ENCODE measurements around the gene HOXB5. TPM values are rescaled to one million over a fixed set of nuclear protein-coding genes. Genes with fewer than 3 reads are reported as not detected.

Gene HOXB5
- total RNA-seq, 2 experiments from 2014 or later = not detected

DNA sequence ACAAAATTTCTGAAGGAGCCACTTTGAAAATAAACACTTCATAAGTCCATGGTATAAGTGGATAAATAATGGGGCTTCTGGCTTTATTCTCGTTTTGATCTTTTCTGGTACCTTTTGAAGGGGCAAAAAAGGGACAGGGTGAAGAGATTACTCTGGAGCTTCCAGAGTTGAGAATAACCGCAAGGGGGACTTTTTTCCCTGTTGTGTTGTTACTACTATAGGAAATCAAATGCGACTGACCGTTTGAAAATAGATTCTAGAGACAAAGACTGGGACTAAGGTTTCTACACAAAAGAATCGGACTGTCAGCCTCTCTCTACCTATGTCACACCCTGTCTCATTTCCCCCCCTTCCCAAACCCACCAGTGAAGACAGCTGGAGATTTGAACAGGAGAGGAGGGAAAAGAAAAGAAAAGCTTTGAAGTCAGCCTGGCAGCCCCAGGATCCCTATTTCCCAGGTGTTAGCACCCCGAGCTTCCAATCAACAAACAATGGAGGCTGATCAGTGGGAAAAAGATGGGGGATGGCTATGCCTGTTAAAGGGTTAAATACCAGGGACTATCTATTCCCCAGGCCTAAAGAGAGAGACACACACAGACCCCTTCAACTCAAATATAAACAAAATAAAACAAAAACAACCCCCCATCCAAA, 23.8 kb downstream of the HOXB5 start:
- Mint-ChIP-seq H3K27ac (no peak overlapping the region), H3K27me3 (peaks cover 26% of the 10 kb centered on the region), H3K4me3 (no peak overlapping the region), H3K4me1 (ENCODE audit: low read depth) (peaks cover 5% of the 10 kb centered on the region), H3K9me3 (no peaks in the 10 kb centered on the region), H3K36me3 (ENCODE audit: low read depth) (no peaks in the 10 kb centered on the region)
- no peak overlapping the region for H3K27ac ChIP-seq (ENCODE audit: low read depth in 1 of 2, low read length in 2 of 2)
- H3K4me1 ChIP-seq (ENCODE audit: insufficient read depth, low read length) = no peaks in the 10 kb centered on the region
- no peaks in the 10 kb centered on the region for H3K9me3 ChIP-seq (ENCODE audit: control insufficient read depth in 1 of 2, insufficient read depth in 1 of 2, low read length in 2 of 2)
- DNase-seq (no peak), ATAC-seq (ENCODE audit: poor library complexity) (no peak)
- ChIA-PET POLR2A (interaction anchor here (0.7 kb wide), 1 partner anchor 13 kb away, joined by 3 read pairs; no protein-coding TSS in a partner anchor), CTCF (no interaction called here)
- H3K27me3 ChIP-seq (ENCODE audit: control insufficient read depth in 1 of 2, insufficient read depth in 2 of 2, low read length in 2 of 2) = peaks cover 3 to 9% of the 10 kb centered on the region in 2 experiments
- TF ChIP-seq, protein P1, sequence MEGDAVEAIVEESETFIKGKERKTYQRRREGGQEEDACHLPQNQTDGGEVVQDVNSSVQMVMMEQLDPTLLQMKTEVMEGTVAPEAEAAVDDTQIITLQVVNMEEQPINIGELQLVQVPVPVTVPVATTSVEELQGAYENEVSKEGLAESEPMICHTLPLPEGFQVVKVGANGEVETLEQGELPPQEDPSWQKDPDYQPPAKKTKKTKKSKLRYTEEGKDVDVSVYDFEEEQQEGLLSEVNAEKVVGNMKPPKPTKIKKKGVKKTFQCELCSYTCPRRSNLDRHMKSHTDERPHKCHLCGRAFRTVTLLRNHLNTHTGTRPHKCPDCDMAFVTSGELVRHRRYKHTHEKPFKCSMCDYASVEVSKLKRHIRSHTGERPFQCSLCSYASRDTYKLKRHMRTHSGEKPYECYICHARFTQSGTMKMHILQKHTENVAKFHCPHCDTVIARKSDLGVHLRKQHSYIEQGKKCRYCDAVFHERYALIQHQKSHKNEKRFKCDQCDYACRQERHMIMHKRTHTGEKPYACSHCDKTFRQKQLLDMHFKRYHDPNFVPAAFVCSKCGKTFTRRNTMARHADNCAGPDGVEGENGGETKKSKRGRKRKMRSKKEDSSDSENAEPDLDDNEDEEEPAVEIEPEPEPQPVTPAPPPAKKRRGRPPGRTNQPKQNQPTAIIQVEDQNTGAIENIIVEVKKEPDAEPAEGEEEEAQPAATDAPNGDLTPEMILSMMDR (IDR thresholded peaks at IDR 0.05) = no peak
- intact Hi-C loops (cut with DNase I, micrococcal nuclease) = no loop called here
- no peaks in the 10 kb centered on the region for H3K36me3 ChIP-seq (ENCODE audit: insufficient read depth, low read length)
- H3K4me3 ChIP-seq (ENCODE audit: low read length) = no peak overlapping the region

DNA sequence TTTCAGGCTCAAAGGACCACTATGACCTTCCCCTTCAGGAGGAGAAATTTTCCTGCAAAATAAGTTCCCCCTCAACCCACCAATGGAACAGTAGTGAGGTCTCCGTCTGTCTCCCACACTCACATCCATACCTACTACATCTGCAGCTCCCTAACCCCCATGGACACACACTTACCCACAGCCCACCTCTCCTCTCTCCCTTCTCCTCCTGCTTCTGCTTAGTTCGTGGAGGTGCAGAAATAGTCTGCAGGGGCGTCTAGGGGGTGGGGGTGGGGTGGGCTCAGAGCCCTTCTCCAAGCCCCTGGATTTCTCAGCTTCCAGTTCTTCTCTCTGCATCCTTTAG, 24.4 kb downstream of the HOXB5 start:
- DNase-seq (no peak), ATAC-seq (ENCODE audit: poor library complexity) (no peak)
- no peak overlapping the region for H3K27ac ChIP-seq (ENCODE audit: low read depth in 1 of 2, low read length in 2 of 2)
- H3K9me3 ChIP-seq (ENCODE audit: control insufficient read depth in 1 of 2, insufficient read depth in 1 of 2, low read length in 2 of 2) = no peaks in the 10 kb centered on the region
- POLR2A ChIA-PET = interaction anchor here (0.7 kb wide), 1 partner anchor 13 kb away, joined by 3 read pairs; no protein-coding TSS in a partner anchor
- Mint-ChIP-seq H3K36me3 (ENCODE audit: low read depth) (no peaks in the 10 kb centered on the region), H3K27ac (no peak overlapping the region), H3K9me3 (no peaks in the 10 kb centered on the region), H3K27me3 (peaks cover 20% of the 10 kb centered on the region), H3K4me1 (ENCODE audit: low read depth) (peaks cover 5% of the 10 kb centered on the region), H3K4me3 (no peak overlapping the region)
- TF ChIP-seq, protein P1 (IDR thresholded peaks at IDR 0.05) = no peak
- no peaks in the 10 kb centered on the region for H3K4me1 ChIP-seq (ENCODE audit: insufficient read depth, low read length)
- intact Hi-C loops (cut with DNase I, micrococcal nuclease) = no loop called here
- H3K4me3 ChIP-seq (ENCODE audit: low read length) = no peak overlapping the region
- H3K36me3 ChIP-seq (ENCODE audit: insufficient read depth, low read length) = no peaks in the 10 kb centered on the region
- CTCF ChIA-PET = no interaction called here
- H3K27me3 ChIP-seq (ENCODE audit: control insufficient read depth in 1 of 2, insufficient read depth in 2 of 2, low read length in 2 of 2) = peaks cover 3 to 9% of the 10 kb centered on the region in 2 experiments

DNA sequence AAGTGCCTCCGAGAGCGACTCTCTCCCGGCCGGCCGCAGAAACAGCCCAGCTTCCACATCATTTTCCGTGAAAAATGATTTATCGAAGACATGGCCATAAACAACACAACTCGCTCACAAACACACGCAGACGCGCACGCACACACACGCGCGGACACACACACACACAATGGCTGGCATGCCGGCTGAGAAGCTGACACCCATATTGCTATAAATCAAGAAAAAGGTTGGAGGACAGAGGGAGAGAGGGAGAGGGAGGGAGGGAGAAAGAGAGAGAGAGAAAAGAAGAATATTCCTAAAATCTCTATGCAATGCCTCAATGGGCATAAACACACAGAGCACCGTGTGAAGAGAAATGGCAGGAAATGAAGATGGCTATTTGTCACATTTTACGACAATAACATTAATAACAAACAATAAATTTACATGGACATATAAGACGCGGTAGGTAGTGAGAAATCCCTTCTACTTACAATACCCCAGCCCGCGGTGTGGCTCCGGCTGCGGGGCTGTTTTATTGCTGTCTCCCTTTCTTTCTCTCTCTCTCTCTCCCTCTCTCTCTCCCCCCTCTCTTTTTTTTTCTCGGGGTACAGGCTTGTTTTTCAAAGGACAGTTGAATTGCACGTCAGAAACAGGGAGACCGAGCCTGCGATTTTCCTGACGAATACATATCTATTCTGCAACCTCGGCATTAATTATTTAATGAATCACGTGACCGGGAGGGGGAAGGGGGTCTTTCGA, 24.9 kb downstream of the HOXB5 start:
- intact Hi-C loops (cut with DNase I, micrococcal nuclease) = no loop called here
- peaks cover 3 to 9% of the 10 kb centered on the region in 2 experiments for H3K27me3 ChIP-seq (ENCODE audit: control insufficient read depth in 1 of 2, insufficient read depth in 2 of 2, low read length in 2 of 2)
- ChIA-PET POLR2A (no interaction called here), CTCF (no interaction called here)
- H3K27ac ChIP-seq (ENCODE audit: low read depth in 1 of 2, low read length in 2 of 2) = no peak overlapping the region
- no peak for ATAC-seq (ENCODE audit: poor library complexity)
- H3K4me3 ChIP-seq (ENCODE audit: low read length) = no peak overlapping the region
- peaks cover 5% of the 10 kb centered on the region for H3K4me1 Mint-ChIP-seq (ENCODE audit: low read depth)
- no peaks in the 10 kb centered on the region for H3K36me3 Mint-ChIP-seq (ENCODE audit: low read depth)
- H3K9me3 ChIP-seq (ENCODE audit: control insufficient read depth in 1 of 2, insufficient read depth in 1 of 2, low read length in 2 of 2) = no peaks in the 10 kb centered on the region
- DNase-seq = no peak
- peaks cover 18% of the 10 kb centered on the region for H3K27me3 Mint-ChIP-seq
- no peaks in the 10 kb centered on the region for H3K36me3 ChIP-seq (ENCODE audit: insufficient read depth, low read length)
- no peak overlapping the region for H3K4me3 Mint-ChIP-seq
- no peaks in the 10 kb centered on the region for H3K9me3 Mint-ChIP-seq
- TF ChIP-seq, protein P1 (IDR thresholded peaks at IDR 0.05) = no peak
- no peak overlapping the region for H3K27ac Mint-ChIP-seq
- H3K4me1 ChIP-seq (ENCODE audit: insufficient read depth, low read length) = no peaks in the 10 kb centered on the region

All from CD4-positive, alpha-beta T cell (primary cell).